Ishikawa (cell line): ENCODE data around the gene CRYM.

Experiments
- CEBPB ChIP-seq: IDR thresholded peaks from 2 replicates; pipeline ENCODE4 v1.6.1; 2012
- CREB1 ChIP-seq: IDR thresholded peaks from 2 replicates; pipeline ENCODE4 v1.6.1; 2012; ENCODE audit warnings: low read depth
- EGR1 ChIP-seq: IDR thresholded peaks from 2 replicates; pipeline ENCODE4 v1.6.1; 2012
- EP300 ChIP-seq: IDR thresholded peaks from 2 replicates; pipeline ENCODE4 v1.6.1; 2012; ENCODE audit warnings: borderline replicate concordance
- MAX ChIP-seq: IDR thresholded peaks from 2 replicates; pipeline ENCODE4 v1.6.1; 2012
- RAD21 ChIP-seq: IDR thresholded peaks from 2 replicates; pipeline ENCODE4 v1.6.1; 2012; ENCODE audit warnings: low read depth
- REST ChIP-seq: IDR thresholded peaks from 2 replicates; pipeline ENCODE4 v1.6.1; 2012; ENCODE audit warnings: low read depth, mild to moderate bottlenecking
- TAF1 ChIP-seq: IDR thresholded peaks from 2 replicates; pipeline ENCODE4 v1.6.1; 2012; ENCODE audit warnings: low read depth, mild to moderate bottlenecking
- TCF12 ChIP-seq: IDR thresholded peaks from 2 replicates; pipeline ENCODE4 v1.6.1; 2012; ENCODE audit warnings: low read depth
- TEAD4 ChIP-seq: IDR thresholded peaks from 2 replicates; pipeline ENCODE4 v1.6.1; 2012

GRCh38 chr16:21223787-21224186 is 54.3 kb downstream of the CRYM start:
- TF ChIP-seq CEBPB, result no peak
- no peak for TF ChIP-seq RAD21
- TF ChIP-seq TAF1, result no peak
- no peak for TF ChIP-seq EP300
- no peak for TF ChIP-seq EGR1
- no peak for TF ChIP-seq CREB1
- TF ChIP-seq REST, result no peak
- TF ChIP-seq MAX, result no peak
- TF ChIP-seq TEAD4, result no peak
- no peak for TF ChIP-seq TCF12
